Left colon (tissue), 2 donors: Measurements from ENCODE around the gene ANKRD11. TPM values are rescaled to one million over a fixed set of nuclear protein-coding genes. Genes with fewer than 3 reads are reported as not detected.
A peak's percentile ranks its signal among the peaks of the same experiment; 100 is the strongest.

ENCODE experiments used
- ATAC-seq: fragments of 200-7000 bp; cut with Tn5 transposase; one replicate; pipeline ENCODE4 v1.9.1; 2020; ENCODE audit warnings: mild to moderate bottlenecking, moderate library complexity
- DNase-seq, 2 donors: peaks; one replicate each; pipeline ENCODE4 v3.0.0-alpha.2; 2020
- intact Hi-C, 2 donors: fragments of 100-400 bp; cut with DNase I in 1 of 2; cut with micrococcal nuclease in 1 of 2; formaldehyde crosslinking; loops; one replicate each; pipeline versions ENCODE4 v1.11.2 to v1.14.0; 2022; cut with DNase I, micrococcal nuclease
- total RNA-seq, 2 donors: library from RNA; stranded (reverse); fragmentation: NEBNext Ultra II Directional; extraction: Animal tissue kit (Norgen Biotek cat#: 25700); gene quantifications; one replicate each; pipeline ENCODE4 v1.2.1, GENCODE V29; 2021
- donor health status: DM: no; HTN: no; CAD: no.
- donor health status: DM: yes; HTN: yes; CAD: no.

The ANKRD11 gene
- total RNA-seq, 2 donors from 2014 or later, result 82.5 to 135 TPM

DNA sequence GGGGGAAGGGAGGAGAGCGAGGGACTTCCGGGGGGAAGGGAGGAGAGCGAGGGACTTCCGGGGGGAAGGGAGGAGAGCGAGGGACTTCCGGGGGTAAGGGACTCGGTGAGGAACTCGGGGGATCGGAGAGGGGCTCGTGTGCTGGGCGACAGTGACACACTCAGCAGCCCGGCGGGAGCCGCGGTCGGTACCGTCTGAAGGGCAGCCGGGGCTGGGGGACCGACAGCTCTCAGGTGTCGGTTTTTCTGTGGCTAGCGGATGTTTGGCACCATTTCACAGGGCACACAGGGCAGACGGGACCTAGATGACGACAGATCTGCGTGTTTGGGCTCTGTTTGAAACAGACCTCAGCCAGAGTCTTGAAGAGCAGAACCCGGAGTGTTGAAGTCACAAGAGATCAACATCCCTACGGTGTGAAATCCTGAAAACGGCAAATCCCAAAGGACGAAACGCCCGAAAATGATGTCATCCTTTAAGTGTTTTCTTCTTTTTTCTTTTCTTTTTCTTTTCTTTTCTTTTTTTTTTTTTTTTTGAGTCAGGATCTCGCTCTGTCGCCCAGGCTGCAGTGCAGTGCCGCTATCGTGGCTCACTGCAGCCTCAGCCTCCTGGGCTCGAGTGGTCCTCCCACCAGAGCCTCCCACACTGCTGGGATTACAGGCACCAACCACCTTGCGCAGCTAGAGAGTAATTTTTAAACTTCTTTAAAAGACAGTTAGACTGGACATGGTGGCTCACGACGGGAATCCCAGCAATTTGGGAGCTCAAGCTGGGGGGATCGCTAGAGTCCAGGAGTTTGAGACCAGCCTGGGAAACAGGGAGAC is 249.0 kb downstream of the ANKRD11 start:
- intact Hi-C loops, result no loop called here
- peak; percentile 74 to 77 for DNase-seq
- peak; percentile 67 for ATAC-seq

DNA sequence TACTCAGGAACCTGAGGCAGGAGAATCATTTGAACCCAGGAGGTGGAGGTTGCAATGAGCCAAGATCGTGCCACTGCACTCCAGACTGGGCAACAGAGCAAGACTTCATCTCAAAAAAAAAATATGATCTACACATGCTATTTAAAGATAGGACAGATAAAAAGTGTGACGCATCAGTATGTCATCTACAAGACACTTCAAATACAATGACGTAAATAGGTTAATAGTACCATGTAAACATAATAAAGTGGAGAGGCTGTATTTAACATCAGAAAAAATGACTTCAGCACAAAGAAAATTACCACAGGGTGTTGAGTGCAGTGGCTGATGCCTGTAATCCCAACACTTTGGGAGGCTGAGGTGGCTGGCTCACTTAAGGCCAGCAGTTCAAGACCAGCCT is 252.6 kb downstream of the ANKRD11 start:
- DNase-seq, result no peak
- no peak for ATAC-seq
- intact Hi-C loops, result no loop called here

DNA sequence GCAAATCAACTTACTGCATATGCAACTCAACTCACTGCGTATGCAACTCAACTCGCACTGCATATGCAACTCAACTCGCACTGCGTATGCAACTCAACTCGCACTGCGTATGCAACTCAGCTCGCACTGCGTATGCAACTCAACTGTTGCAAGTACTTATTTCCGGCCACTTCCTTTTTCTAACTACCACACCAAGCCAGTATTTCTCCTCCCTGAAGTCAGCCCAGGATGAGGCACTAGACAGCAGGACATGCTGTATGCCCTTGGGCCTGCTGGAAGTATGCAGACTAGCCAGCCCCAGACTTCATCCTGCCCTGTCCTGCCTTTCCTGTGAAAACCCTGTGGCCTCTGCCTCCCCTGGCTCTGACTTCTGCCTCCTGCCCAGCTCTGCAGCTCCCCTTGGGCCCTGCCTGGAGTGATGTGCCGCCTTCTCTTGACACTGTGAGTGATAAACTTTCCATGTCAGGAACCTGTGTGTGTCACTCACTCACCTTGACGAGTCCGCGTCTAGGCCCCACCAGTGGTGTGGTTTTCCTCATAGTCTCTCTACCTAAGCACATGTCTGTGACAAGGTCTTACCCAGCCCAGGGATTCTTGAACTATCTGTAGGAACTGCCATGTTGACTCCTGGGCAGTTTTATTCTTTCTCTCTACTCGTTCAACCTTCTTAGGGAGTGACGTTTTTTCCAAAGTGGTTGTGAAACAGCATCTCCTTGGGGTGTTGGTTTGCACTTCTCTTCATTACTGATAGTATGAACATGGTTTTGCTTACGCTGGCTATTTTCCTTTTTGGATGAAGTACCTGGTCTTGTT is 256.5 kb downstream of the ANKRD11 start:
- intact Hi-C loops, result no loop called here
- ATAC-seq (no peak), DNase-seq (no peak)

DNA sequence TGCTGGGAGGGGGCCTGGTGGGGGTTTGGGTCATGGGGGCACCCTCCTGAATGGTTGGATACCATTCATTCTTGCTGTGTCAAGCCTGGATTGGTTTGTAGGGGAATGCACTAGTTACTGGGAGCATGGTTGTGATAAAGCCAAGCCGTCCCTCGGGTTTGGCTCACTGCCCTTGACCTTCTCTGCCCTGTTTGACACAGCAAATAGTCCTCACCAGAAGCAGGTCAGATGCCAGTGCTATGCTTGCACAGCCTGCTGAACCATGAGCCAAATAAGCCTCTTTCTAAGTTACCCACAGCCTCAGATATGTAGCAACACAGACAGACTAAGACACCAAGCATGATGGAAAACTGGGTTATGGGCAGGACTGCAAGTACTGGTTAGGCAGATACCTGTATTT is 258.3 kb downstream of the ANKRD11 start:
- intact Hi-C loops, result no loop called here
- no peak for ATAC-seq
- no peak for DNase-seq

DNA sequence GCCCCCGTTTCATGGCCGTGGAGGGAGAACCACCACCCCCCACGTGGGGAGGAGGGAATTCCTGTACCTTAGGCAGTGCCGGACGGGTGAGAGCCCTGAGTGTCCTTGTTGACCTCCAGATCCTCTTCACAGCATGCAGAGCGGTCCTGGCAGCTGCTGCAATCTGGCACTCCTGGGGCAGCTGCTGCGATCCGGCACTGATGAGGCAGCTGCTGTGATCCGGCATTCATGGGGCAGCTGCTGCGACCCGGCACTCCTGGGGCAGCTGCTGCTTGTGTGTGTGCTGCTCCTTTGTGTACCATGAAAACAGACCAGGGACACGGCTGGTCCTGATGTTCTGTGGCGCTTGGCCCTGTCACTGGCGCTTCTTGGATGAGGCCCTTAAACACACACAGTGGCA is 260.1 kb downstream of the ANKRD11 start:
- intact Hi-C loops, result no loop called here
- DNase-seq, result no peak
- ATAC-seq, result no peak

DNA sequence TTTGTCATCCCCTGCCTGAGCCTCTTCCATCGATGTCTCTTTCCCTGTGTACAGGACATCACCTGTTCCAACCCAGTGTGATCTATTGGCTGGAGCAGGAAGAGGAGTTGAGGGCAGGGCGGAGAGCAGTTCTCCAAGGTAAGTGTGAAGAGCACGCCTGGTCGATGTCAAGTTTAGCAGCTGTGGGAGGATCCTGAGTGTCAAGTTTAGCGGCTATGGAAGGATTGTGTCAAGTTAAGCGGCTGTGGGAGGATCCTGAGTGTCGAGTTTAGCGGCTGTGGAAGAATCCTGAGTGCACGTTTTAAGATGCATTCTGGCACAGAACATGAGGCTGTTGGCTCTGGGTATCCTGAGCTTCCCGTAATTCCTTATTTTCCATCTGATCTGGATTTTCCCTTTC is 265.7 kb downstream of the ANKRD11 start:
- intact Hi-C loops, result no loop called here
- no peak for DNase-seq
- ATAC-seq, result no peak

DNA sequence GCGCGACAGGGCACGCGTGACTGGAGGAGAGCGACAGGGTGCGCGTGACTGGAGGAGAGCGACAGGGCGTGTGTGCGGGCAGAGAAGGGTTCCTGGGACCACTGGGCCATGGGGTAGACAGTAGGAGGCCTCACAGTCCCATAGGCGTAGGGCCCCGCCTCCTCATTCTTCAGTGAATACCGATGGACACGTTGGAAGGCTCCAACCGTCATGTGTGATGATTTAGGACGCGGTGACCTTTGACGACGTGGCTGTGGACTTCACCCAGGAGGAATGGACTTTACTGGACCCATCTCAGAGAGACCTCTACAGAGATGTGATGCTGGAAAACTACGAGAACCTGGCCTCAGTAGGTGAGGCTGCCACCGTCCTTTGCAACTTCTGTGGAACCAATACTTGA is 267.4 kb downstream of the ANKRD11 start:
- no peak for DNase-seq
- intact Hi-C loops, result no loop called here

DNA sequence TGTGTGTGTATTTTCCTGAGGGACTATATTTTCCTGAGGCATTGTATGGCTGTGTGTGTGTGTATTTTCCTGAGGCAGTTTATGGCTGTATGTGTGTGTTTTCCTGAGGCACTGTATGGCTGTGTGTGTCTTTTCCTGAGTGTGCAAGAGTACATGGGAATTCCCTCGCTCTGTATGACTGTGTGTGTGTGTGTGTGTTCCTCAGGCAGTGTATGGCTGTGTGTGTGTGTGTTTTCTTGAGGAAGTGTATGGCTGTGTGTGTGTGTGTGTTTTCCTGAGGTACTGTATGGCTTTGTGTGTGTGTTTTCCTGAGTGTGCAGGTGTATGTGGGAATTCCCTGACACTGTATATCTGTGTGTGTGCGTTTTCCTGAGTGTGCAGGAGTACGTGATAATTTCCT is 268.8 kb downstream of the ANKRD11 start:
- intact Hi-C loops, result no loop called here
- no peak for DNase-seq
- ATAC-seq, result no peak

More for the DNA sequence above, 267.4 kb downstream of the ANKRD11 start:
- no peak for ATAC-seq

DNA sequence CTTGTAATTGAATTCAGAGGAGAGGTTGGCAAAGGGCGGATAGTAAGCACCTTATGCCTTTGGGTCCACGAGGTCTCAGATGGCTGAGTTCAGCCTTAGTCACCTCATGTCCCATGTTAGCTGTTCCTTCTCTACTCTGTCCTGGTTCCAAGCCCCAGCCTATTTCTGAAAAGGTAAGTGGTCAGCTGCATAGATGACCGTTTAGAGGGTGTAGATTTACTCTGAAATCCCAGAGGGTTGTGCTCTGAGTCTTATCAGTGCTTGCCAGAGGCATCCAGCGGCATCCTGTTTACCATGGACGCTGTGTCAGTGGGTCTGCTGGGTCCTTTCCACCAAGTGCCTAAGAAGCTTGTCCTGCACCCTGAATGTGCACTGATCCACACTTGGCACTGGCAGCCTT is 271.0 kb downstream of the ANKRD11 start:
- no peak for ATAC-seq
- intact Hi-C loops, result loop anchor here in 1 of 2 donors (10.0 kb wide), 1 partner anchor 275 kb away; no protein-coding TSS in a partner anchor
- DNase-seq, result no peak

Other genes with a start within 250 kb of the ANKRD11 start
- 100 to 1,000 TPM; 106 to 146 TPM for gene SPG7, start 17.8 kb upstream of the ANKRD11 start, total RNA-seq
- 1,000 to 10,000 TPM; 1,613 to 1,684 TPM for gene RPL13, start 70.1 kb upstream of the ANKRD11 start, total RNA-seq
- gene CPNE7, start 85.2 kb upstream of the ANKRD11 start, total RNA-seq, result under 1 TPM; 0.73 to 0.92 TPM
- gene DPEP1, start 123.1 kb upstream of the ANKRD11 start, total RNA-seq, result 1 to 10 TPM in 1 of 2 donors, under 1 TPM in 1; 0.73 to 4.4 TPM
- 100 to 1,000 TPM; 154 to 157 TPM for gene CHMP1A, start 167.1 kb upstream of the ANKRD11 start, total RNA-seq
- 1 to 10 TPM; 7.1 to 9.1 TPM for gene SPATA33, start 167.3 kb upstream of the ANKRD11 start, total RNA-seq
- 10 to 100 TPM; 86.1 to 92.7 TPM for gene CDK10, start 196.1 kb upstream of the ANKRD11 start, total RNA-seq
- 10 to 100 TPM; 16.3 to 27.9 TPM for gene SPATA2L, start 211.1 kb upstream of the ANKRD11 start, total RNA-seq
- 10 to 100 TPM; 19.6 to 23.2 TPM for gene VPS9D1, start 230.3 kb upstream of the ANKRD11 start, total RNA-seq
- gene ZNF276, start 231.0 kb upstream of the ANKRD11 start, total RNA-seq, result 10 to 100 TPM; 28.9 to 42.2 TPM